C4-2B (cell line): Measurements from ENCODE around the gene GPR4.

Experiments used
- ZFX ChIP-seq: fragments of 450-650 bp; IDR thresholded peaks from 2 replicates; pipeline ENCODE4 v1.6.1; 2017
- TF ChIP-seq, protein P1 (sequence below): fragments of 450-650 bp; conservative IDR thresholded peaks from 2 replicates; pipeline ENCODE4 v1.5.1; 2017; ENCODE audit warnings: mild to moderate bottlenecking

DNA sequence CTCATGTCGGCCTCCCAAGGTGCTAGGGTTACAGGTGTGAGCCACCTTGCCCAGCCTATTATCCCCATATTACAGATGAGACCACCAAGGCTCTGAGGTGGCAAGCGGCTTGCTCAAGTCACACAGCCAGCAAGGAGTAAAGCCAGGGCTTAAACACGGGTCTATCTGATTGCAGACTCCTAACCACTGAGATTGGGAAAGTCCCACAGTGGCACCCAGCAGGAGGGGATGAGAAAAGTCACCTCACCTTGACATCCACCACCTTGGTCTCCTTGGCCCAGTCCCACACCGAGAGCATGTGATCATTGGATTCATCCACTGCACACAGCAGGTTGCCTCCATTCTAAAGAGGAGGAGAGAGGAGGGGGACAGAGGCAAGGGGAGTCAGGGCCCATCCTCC lies 27.7 kb upstream of the GPR4 start:
- TF ChIP-seq, protein P1, sequence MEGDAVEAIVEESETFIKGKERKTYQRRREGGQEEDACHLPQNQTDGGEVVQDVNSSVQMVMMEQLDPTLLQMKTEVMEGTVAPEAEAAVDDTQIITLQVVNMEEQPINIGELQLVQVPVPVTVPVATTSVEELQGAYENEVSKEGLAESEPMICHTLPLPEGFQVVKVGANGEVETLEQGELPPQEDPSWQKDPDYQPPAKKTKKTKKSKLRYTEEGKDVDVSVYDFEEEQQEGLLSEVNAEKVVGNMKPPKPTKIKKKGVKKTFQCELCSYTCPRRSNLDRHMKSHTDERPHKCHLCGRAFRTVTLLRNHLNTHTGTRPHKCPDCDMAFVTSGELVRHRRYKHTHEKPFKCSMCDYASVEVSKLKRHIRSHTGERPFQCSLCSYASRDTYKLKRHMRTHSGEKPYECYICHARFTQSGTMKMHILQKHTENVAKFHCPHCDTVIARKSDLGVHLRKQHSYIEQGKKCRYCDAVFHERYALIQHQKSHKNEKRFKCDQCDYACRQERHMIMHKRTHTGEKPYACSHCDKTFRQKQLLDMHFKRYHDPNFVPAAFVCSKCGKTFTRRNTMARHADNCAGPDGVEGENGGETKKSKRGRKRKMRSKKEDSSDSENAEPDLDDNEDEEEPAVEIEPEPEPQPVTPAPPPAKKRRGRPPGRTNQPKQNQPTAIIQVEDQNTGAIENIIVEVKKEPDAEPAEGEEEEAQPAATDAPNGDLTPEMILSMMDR, result no peak
- no peak for TF ChIP-seq ZFX
